Gastroesophageal sphincter (tissue), 3 donors: ENCODE data around the gene SLIT3.

Experiments used
- POLR2A ChIP-seq, 2 donors: fragments of 450-650 bp; IDR thresholded peaks; one replicate each; pipeline ENCODE4 v1.6.1; 2017; ENCODE audit warnings: antibody characterized with exemption in 2 of 2, mild to moderate bottlenecking in 2 of 2, moderate library complexity in 1 of 2
- POLR2AphosphoS5 ChIP-seq: sonication (generic); formaldehyde crosslinking; IDR thresholded peaks from one replicate; pipeline ENCODE4 v1.6.1; 2017; ENCODE audit warnings: antibody characterized with exemption
- TF ChIP-seq, protein P1 (sequence below), 4 experiments: fragments of 200-600 bp in 2 of 4; fragments of 450-650 bp in 2 of 4; sonication (generic) in 1 of 4; IDR thresholded peaks; one replicate each; pipeline ENCODE4 v1.5.1; 2017 to 2019; ENCODE audit warnings: antibody characterized with exemption in 4 of 4, mild to moderate bottlenecking in 2 of 4, moderate library complexity in 2 of 4

GRCh38 chr5:168976311-168976970 is 324.5 kb downstream of the SLIT3 start:
- TF ChIP-seq, protein P1, sequence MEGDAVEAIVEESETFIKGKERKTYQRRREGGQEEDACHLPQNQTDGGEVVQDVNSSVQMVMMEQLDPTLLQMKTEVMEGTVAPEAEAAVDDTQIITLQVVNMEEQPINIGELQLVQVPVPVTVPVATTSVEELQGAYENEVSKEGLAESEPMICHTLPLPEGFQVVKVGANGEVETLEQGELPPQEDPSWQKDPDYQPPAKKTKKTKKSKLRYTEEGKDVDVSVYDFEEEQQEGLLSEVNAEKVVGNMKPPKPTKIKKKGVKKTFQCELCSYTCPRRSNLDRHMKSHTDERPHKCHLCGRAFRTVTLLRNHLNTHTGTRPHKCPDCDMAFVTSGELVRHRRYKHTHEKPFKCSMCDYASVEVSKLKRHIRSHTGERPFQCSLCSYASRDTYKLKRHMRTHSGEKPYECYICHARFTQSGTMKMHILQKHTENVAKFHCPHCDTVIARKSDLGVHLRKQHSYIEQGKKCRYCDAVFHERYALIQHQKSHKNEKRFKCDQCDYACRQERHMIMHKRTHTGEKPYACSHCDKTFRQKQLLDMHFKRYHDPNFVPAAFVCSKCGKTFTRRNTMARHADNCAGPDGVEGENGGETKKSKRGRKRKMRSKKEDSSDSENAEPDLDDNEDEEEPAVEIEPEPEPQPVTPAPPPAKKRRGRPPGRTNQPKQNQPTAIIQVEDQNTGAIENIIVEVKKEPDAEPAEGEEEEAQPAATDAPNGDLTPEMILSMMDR (IDR thresholded peaks at IDR 0.05): no peak
- TF ChIP-seq POLR2AphosphoS5 (no peak), POLR2A (IDR thresholded peaks at IDR 0.05) (no peak)
